Mesendoderm (in vitro differentiated cells): ENCODE measurements around the gene SAMD4B.

Experiments
- DNase-seq: peaks from one replicate; pipeline ENCODE4 v3.0.0; 2013
- H2AK5ac ChIP-seq: 2 replicates; pipeline ENCODE4 v1.6.1; 2013; ENCODE audit warnings: low read length, inconsistent platforms
- H2BK120ac ChIP-seq: 2 replicates; pipeline ENCODE4 v1.6.1; 2013; ENCODE audit warnings: low read depth, mild to moderate bottlenecking, low read length, moderate library complexity, mixed read lengths
- H2BK15ac ChIP-seq: replicated peaks from 2 replicates; pipeline ENCODE4 v1.6.1; 2013; ENCODE audit warnings: low read depth, mild to moderate bottlenecking, moderate library complexity
- H2BK5ac ChIP-seq: 2 replicates; pipeline ENCODE4 v1.6.1; 2013; ENCODE audit warnings: low read length, inconsistent platforms
- H3K18ac ChIP-seq: 2 replicates; pipeline ENCODE4 v1.6.1; 2013; ENCODE audit warnings: mild to moderate bottlenecking, low read length, mixed read lengths
- H3K23ac ChIP-seq: one replicate; pipeline ENCODE4 v1.6.1; 2013; ENCODE audit warnings: low read length
- H3K27ac ChIP-seq: 2 replicates; pipeline ENCODE4 v1.5.1; 2013; ENCODE audit warnings: low read depth, mild to moderate bottlenecking, inconsistent platforms, low read length, moderate library complexity
- H3K27me3 ChIP-seq: 2 replicates; pipeline ENCODE4 v1.6.1; 2013; ENCODE audit warnings: low read length, control low read depth, mild to moderate bottlenecking, inconsistent platforms; ENCODE audit not compliant: insufficient read depth, poor library complexity
- H3K36me3 ChIP-seq: 2 replicates; pipeline ENCODE4 v1.6.1; 2013; ENCODE audit warnings: low read length, inconsistent platforms; ENCODE audit not compliant: control insufficient read depth, insufficient read depth
- H3K4ac ChIP-seq: one replicate; pipeline ENCODE4 v1.6.1; 2013; ENCODE audit warnings: low read depth, mild to moderate bottlenecking, low read length, moderate library complexity
- H3K4me1 ChIP-seq: 2 replicates; pipeline ENCODE4 v1.6.1; 2013; ENCODE audit warnings: low read depth, low read length, inconsistent platforms; ENCODE audit not compliant: control insufficient read depth
- H3K4me2 ChIP-seq: 2 replicates; pipeline ENCODE4 v1.6.1; 2013; ENCODE audit warnings: low read length
- H3K4me3 ChIP-seq: 2 replicates; pipeline ENCODE4 v1.5.1; 2013; ENCODE audit warnings: mild to moderate bottlenecking, low read length
- H3K56ac ChIP-seq: one replicate; pipeline ENCODE4 v1.6.1; 2013; ENCODE audit warnings: low read length
- H3K79me1 ChIP-seq: 2 replicates; pipeline ENCODE4 v1.6.1; 2013; ENCODE audit warnings: low read length, inconsistent platforms
- H3K79me2 ChIP-seq: 2 replicates; pipeline ENCODE4 v1.6.1; 2013; ENCODE audit warnings: mild to moderate bottlenecking, low read length; ENCODE audit not compliant: control insufficient read depth, insufficient read depth
- H3K9ac ChIP-seq: 2 replicates; pipeline ENCODE4 v1.6.1; 2013; ENCODE audit warnings: low read length, inconsistent platforms
- H4K5ac ChIP-seq: one replicate; pipeline ENCODE4 v1.6.1; 2013; ENCODE audit warnings: low read length
- H4K8ac ChIP-seq: one replicate; pipeline ENCODE4 v1.6.1; 2013; ENCODE audit warnings: low read depth, mild to moderate bottlenecking, control low read depth, low read length, moderate library complexity
- WGBS: extraction: QIAGEN DNeasy Blood & Tissue Kit; methylation state at CpG from one replicate; pipeline ENCODE4 v1.1.7; 2013; ENCODE audit warnings: low lambda C conversion rate, missing lambda C conversion rate; ENCODE audit not compliant: insufficient coverage; ENCODE audit errors: extremely low coverage; 5-methylcytosine and 5-hydroxymethylcytosine counted together

SAMD4B gene

DNA sequence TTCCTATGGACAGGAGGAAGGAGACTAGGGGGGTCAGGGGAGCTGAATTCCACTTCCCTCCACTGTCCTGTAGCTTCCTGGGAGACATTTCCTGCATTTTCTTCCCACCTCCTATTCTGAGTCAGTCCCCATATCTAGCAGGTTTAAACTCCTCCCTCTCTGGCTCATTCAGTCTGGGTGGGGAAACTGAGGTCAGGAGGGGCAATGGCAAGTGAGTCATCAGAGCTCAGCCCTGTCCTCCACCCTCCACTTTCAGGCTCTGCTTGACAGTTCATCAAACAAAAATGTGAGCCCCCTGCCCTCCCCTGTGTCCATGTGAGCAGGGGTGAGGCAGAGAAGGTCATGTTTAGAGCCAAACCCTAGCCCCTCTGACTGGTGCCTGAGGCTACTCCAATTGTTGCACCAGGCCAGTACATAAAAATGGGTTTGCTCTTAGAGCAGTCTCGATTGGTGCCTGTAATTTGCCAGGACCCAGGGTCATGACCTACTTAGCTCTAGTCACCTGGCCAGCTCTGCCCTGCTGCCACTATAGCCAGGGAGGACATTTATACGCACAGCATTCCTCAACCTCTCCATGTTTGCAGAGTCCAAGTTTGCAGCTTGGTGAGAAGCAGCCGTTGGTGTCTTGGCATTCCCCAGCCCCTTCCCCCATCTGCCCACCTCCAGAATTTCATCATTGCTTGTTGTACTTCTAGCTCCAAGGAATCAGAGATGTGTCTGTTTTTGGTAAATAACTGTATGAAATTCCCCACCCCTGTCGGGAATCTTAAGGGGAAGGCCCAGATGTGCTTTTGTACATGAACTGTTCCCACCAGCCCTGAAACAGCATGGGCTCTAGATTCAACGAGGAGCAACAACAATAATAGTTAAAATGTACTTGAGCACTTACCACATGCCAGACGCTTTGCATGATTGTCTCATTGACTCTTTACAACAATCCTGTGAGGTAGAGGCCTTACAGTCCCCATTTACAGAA is 20.7 kb downstream of the SAMD4B start:
- WGBS, result no CpG with 5 or more reads among the region's 6 CpGs
- Histone ChIP-seq H3K4me1 (no peaks in the 10 kb centered on the region), H3K56ac (no peak overlapping the region), H4K5ac (no peak overlapping the region), H3K23ac (no peak overlapping the region), H3K18ac (no peak overlapping the region), H3K36me3 (peaks cover 14% of the 10 kb centered on the region), H3K27ac (no peak overlapping the region), H4K8ac (no peak overlapping the region), H3K27me3 (no peaks in the 10 kb centered on the region), H3K9ac (no peak overlapping the region), H2BK120ac (no peak overlapping the region), H3K79me1 (no peaks in the 10 kb centered on the region), H3K4me2 (no peak overlapping the region), H2BK5ac (no peak overlapping the region), H3K79me2 (no peaks in the 10 kb centered on the region), H3K4ac (no peak overlapping the region), H3K4me3 (no peak overlapping the region), H2AK5ac (no peak overlapping the region), H2BK15ac (no peak overlapping the region)
- no peak for DNase-seq

- Histone ChIP-seq H3K27ac (no peak overlapping the region), H3K4me3 (no peak overlapping the region), H2BK5ac (no peak overlapping the region), H4K5ac (no peak overlapping the region), H3K36me3 (peaks cover 14% of the 10 kb centered on the region), H3K79me1 (no peaks in the 10 kb centered on the region), H3K27me3 (no peaks in the 10 kb centered on the region), H4K8ac (no peak overlapping the region), H2AK5ac (no peak overlapping the region), H3K56ac (no peak overlapping the region), H3K23ac (no peak overlapping the region), H3K18ac (no peak overlapping the region), H3K4me2 (no peak overlapping the region), H3K4me1 (no peaks in the 10 kb centered on the region), H2BK15ac (no peak overlapping the region), H3K9ac (no peak overlapping the region), H3K4ac (no peak overlapping the region), H2BK120ac (no peak overlapping the region), H3K79me2 (no peaks in the 10 kb centered on the region)
- WGBS, result no CpG with 5 or more reads among the region's 5 CpGs
- DNase-seq, result no peak
Observed at GRCh38 chr19:39363901-39364457, 21.8 kb downstream of the SAMD4B start.

DNA sequence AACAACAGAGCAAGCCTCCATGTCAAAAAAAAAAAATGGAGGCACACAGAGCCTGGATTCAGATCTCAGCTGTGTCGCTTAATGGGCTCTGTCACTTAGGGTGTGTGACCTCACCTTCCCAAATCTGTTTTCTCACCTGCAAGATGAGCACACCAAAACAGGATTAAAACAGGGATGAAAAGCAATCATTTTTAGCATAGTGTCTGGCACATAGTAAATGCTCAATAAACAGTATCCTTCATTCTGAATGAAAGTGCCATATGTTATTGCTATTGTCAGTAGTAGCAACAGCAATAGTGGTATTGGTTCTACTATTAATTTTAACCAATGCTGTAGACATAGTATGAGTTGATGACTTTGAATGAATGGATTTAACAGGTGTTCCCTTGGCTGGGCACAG is 23.3 kb downstream of the SAMD4B start:
- Histone ChIP-seq H3K36me3 (peaks cover 10% of the 10 kb centered on the region), H3K4me3 (no peak overlapping the region), H3K4me2 (no peak overlapping the region), H3K79me2 (no peaks in the 10 kb centered on the region), H3K27ac (no peak overlapping the region), H4K5ac (no peak overlapping the region), H3K18ac (no peak overlapping the region), H3K79me1 (no peaks in the 10 kb centered on the region), H3K56ac (no peak overlapping the region), H3K4ac (no peak overlapping the region), H3K23ac (no peak overlapping the region), H2AK5ac (no peak overlapping the region), H2BK120ac (no peak overlapping the region), H2BK5ac (no peak overlapping the region), H3K4me1 (no peaks in the 10 kb centered on the region), H2BK15ac (no peak overlapping the region), H4K8ac (no peak overlapping the region), H3K27me3 (no peaks in the 10 kb centered on the region), H3K9ac (no peak overlapping the region)
- DNase-seq, result no peak
- no CpG with 5 or more reads among the region's 1 CpG for WGBS

DNA sequence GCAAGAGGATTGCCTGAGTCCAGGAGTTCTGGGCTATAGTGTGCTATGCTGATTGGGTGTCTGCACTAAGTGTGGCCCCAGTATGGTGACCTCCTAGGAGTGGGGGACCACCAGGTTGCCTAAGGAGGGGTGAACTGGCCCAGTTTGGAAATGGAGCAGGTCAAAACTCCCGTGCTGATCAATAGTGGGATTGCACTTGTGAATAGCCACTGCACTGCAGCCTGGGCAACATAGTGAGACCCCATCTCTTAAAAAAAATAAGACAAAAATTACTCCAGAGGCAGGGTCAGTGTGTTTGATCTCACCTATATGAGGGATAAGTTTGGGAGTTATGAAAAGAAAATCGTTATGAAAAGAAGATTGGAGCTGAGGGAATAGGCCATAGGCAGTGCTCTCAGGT is 27.0 kb downstream of the SAMD4B start:
- Histone ChIP-seq H3K36me3 (peaks cover 6% of the 10 kb centered on the region), H3K23ac (no peak overlapping the region)

DNA sequence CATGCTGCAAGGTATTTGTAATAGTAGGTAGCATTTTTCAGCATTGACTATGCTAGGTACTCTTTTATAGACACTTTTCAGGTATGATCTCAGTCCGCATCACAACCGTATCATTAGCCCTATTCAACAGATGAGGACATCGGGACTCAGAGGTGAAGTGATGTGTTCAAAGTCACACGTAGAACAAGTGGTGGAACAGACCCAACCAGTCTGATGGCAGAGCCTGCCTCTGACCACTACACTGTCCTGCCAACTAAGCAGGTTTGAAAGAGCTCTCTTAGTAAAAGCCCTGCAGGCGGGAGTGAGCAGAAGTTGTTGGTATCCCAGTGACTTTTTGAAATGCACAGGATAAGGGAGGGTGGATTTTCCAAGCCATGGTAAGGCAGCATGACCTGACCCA is 28.5 kb downstream of the SAMD4B start:
- no peak overlapping the region for H2AK5ac ChIP-seq
- no peak for DNase-seq
- no peaks in the 10 kb centered on the region for H3K79me1 ChIP-seq
- no peak overlapping the region for H3K27ac ChIP-seq
- H2BK15ac ChIP-seq, result no peak overlapping the region
- H3K4me2 ChIP-seq, result no peak overlapping the region
- no peak overlapping the region for H3K4ac ChIP-seq
- no peaks in the 10 kb centered on the region for H3K79me2 ChIP-seq
- H3K4me3 ChIP-seq, result no peak overlapping the region
- H2BK5ac ChIP-seq, result no peak overlapping the region
- H4K5ac ChIP-seq, result no peak overlapping the region
- no peak overlapping the region for H3K23ac ChIP-seq
- no peaks in the 10 kb centered on the region for H3K4me1 ChIP-seq
- no peak overlapping the region for H3K9ac ChIP-seq
- H4K8ac ChIP-seq, result no peak overlapping the region
- no peak overlapping the region for H3K56ac ChIP-seq
- WGBS, result no CpG with 5 or more reads among the region's 5 CpGs
- no peak overlapping the region for H2BK120ac ChIP-seq
- no peak overlapping the region for H3K18ac ChIP-seq
- H3K27me3 ChIP-seq, result no peaks in the 10 kb centered on the region
- peaks cover 6% of the 10 kb centered on the region for H3K36me3 ChIP-seq

More for the DNA sequence above, 27.0 kb downstream of the SAMD4B start:
- H3K18ac ChIP-seq, result no peak overlapping the region
- H3K9ac ChIP-seq, result no peak overlapping the region
- no peak overlapping the region for H2BK15ac ChIP-seq
- H3K79me1 ChIP-seq, result no peaks in the 10 kb centered on the region
- H4K5ac ChIP-seq, result no peak overlapping the region
- no peak overlapping the region for H2AK5ac ChIP-seq
- H3K27ac ChIP-seq, result no peak overlapping the region
- H3K4me1 ChIP-seq, result no peaks in the 10 kb centered on the region
- no CpG with 5 or more reads among the region's 2 CpGs for WGBS
- no peak overlapping the region for H3K56ac ChIP-seq
- no peak overlapping the region for H4K8ac ChIP-seq
- H3K4ac ChIP-seq, result no peak overlapping the region
- no peaks in the 10 kb centered on the region for H3K79me2 ChIP-seq
- no peak for DNase-seq
- H3K27me3 ChIP-seq, result no peaks in the 10 kb centered on the region
- no peak overlapping the region for H2BK120ac ChIP-seq
- no peak overlapping the region for H3K4me3 ChIP-seq
- H2BK5ac ChIP-seq, result no peak overlapping the region
- no peak overlapping the region for H3K4me2 ChIP-seq
